ENCODE data around the gene DCTN5.

DNA sequence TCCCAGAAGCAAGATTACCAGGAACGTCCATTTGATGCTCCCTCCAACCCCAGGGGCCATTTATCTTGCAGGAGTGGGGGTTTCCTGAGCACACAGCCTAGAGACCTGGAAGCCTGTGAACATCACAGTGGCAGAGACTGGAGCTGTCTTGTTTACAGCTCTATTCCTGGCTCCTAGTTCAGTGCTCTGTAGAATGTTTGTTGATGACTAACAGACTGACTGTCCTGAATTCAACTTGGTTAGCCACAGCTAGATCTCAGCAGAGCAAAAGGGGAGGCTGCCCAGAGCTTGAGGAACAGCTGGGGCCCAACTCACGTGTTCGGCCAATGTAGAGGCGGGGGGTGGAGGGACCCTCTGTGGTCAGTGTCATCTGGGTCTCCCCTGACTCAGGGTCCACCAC lies 65.2 kb downstream of the DCTN5 start:
- TF ChIP-seq, protein P1, sequence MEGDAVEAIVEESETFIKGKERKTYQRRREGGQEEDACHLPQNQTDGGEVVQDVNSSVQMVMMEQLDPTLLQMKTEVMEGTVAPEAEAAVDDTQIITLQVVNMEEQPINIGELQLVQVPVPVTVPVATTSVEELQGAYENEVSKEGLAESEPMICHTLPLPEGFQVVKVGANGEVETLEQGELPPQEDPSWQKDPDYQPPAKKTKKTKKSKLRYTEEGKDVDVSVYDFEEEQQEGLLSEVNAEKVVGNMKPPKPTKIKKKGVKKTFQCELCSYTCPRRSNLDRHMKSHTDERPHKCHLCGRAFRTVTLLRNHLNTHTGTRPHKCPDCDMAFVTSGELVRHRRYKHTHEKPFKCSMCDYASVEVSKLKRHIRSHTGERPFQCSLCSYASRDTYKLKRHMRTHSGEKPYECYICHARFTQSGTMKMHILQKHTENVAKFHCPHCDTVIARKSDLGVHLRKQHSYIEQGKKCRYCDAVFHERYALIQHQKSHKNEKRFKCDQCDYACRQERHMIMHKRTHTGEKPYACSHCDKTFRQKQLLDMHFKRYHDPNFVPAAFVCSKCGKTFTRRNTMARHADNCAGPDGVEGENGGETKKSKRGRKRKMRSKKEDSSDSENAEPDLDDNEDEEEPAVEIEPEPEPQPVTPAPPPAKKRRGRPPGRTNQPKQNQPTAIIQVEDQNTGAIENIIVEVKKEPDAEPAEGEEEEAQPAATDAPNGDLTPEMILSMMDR (IDR thresholded peaks at IDR 0.05 in 4 of 5, conservative IDR thresholded peaks at IDR 0.05 in 1 of 5) = no peak
- no peak for TF ChIP-seq POLR2A (IDR thresholded peaks at IDR 0.05)

All from gastrocnemius medialis (tissue), 4 donors.